Thoracic aorta (tissue), 2 donors: Measurements from ENCODE around the gene ARVCF. TPM values are rescaled to one million over a fixed set of nuclear protein-coding genes. Genes with fewer than 3 reads are reported as not detected.

Source experiments
- ATAC-seq: fragments of 150-250 bp; one replicate; pipeline ENCODE4 v1.8.0; 2017; ENCODE audit warnings: low read depth; ENCODE audit not compliant: insufficient number of reproducible peaks, low FRiP score
- DNase-seq: peaks from one replicate; pipeline ENCODE4 v3.0.0-alpha.2; 2020; ENCODE audit warnings: low spot score
- H3K27ac ChIP-seq, 2 donors: fragments of 200-600 bp; sonication (generic); 1 replicate in 1 of 2; 2 replicates in 1 of 2; pipeline ENCODE4 v1.5.1; 2016; ENCODE audit warnings: mild to moderate bottlenecking in 2 of 2, moderate library complexity in 2 of 2
- H3K27me3 ChIP-seq: fragments of 200-600 bp; sonication (generic); replicated peaks from 2 replicates; pipeline ENCODE4 v1.6.0; 2016; ENCODE audit warnings: mild to moderate bottlenecking; ENCODE audit not compliant: insufficient read depth
- H3K36me3 ChIP-seq: fragments of 200-600 bp; sonication (generic); one replicate; pipeline ENCODE4 v1.5.1; 2016
- H3K4me1 ChIP-seq, 2 donors: fragments of 200-600 bp; sonication (generic); 1 replicate in 1 of 2; 2 replicates in 1 of 2; pipeline versions ENCODE4 v1.5.1 to v1.6.0; 2016; ENCODE audit warnings: low read depth in 2 of 2, mild to moderate bottlenecking in 1 of 2; ENCODE audit not compliant: control insufficient read depth in 1 of 2
- H3K4me3 ChIP-seq: fragments of 200-600 bp; sonication (generic); 2 replicates; pipeline ENCODE4 v1.5.1; 2016; ENCODE audit warnings: mild to moderate bottlenecking
- H3K9me3 ChIP-seq: fragments of 200-600 bp; sonication (generic); 2 replicates; pipeline ENCODE4 v1.5.1; 2016
- total RNA-seq, 2 donors: library from RNA; depleted of rRNA; stranded (reverse); fragments of >200 nt; gene quantifications; one replicate each; pipeline versions ENCODE4 v1.1.0 to v1.2.3, GENCODE V29; 2016
- TF ChIP-seq, protein P1 (sequence below): fragments of 200-600 bp; sonication (generic); IDR thresholded peaks from one replicate; pipeline ENCODE4 v1.5.1; 2019; ENCODE audit warnings: antibody characterized with exemption

Gene ARVCF
- total RNA-seq, 2 donors from 2014 or later, result 95.0 to 165 TPM

DNA sequence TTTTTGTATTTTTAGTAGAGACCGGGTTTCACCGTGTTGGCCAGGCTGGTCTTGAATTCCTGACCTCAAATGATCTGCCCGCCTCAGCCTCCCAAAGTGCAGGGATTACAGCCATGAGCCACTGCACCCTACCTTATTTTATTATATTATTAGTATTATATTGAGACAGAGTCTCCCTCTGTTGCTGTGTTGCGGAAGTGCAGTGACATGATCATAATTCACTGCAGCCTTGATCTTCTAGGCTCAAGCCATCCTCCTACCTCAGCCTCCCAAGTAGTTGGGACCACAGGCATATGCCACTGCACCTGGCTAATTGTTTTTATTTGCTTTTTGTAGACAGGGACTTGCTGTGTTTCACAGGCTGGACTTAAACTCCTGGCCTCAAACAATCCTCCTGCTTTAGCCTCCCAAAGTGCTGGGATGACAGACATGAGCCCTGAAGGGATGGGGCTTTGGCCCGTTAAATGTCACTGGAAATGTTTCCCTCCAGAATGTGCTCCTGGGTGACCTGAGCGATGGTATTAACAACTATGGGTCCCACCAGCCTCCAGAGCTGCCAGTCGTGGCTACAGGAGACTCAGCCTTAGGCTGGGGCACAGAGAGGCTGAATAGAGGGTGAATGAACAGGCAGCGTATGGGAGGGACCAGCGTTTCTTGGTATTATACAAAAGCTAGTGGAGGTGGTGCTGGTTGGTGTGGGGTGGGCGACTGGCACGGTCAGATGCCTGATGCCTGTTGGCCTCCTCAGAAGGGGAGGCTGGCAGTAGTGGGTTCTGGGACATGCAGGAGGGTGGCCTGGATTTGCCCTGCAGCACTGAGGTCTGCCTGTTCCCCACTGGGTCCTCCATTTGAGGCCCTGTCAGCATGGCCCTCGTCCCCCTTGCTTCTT lies 11.6 kb upstream of the ARVCF start:
- Histone ChIP-seq H3K27me3 (no peaks in the 10 kb centered on the region), H3K4me3 (no peak overlapping the region), H3K9me3 (no peaks in the 10 kb centered on the region), H3K36me3 (peaks cover 4% of the 10 kb centered on the region), H3K27ac (no peak overlapping the region), H3K4me1 (peaks cover 25 to 30% of the 10 kb centered on the region in 2 donors)
- no peak for ATAC-seq
- TF ChIP-seq, protein P1, sequence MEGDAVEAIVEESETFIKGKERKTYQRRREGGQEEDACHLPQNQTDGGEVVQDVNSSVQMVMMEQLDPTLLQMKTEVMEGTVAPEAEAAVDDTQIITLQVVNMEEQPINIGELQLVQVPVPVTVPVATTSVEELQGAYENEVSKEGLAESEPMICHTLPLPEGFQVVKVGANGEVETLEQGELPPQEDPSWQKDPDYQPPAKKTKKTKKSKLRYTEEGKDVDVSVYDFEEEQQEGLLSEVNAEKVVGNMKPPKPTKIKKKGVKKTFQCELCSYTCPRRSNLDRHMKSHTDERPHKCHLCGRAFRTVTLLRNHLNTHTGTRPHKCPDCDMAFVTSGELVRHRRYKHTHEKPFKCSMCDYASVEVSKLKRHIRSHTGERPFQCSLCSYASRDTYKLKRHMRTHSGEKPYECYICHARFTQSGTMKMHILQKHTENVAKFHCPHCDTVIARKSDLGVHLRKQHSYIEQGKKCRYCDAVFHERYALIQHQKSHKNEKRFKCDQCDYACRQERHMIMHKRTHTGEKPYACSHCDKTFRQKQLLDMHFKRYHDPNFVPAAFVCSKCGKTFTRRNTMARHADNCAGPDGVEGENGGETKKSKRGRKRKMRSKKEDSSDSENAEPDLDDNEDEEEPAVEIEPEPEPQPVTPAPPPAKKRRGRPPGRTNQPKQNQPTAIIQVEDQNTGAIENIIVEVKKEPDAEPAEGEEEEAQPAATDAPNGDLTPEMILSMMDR, result no peak
- no peak for DNase-seq

DNA sequence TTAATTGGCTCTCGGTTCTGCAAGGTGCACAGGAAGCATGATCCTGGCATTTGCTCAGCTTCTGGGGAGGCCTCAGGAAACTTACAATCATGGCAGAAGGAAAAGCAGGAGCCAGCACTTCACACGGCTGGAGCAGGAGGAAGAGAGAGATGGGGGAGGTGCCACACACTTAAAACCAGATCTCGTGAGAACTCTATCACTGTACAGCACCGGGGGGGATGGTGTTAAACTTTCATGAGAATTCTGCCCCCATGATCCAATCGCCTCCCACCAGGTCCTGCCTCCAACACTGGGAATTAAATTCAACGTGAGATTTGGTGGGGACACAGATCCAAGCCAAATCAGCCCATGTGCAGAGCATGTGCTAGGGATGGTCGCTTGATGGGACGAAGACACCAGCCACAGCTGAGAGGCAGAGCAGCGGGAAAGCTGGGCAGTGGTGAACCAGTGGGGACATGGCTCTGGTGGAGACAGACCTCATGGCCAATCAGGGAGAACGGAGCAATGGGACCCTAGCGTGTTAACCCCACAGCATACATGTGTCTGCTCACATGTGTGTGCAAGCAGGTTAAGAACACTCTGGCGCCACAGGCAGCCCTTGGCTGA lies 10.5 kb upstream of the ARVCF start:
- DNase-seq (no peak), ATAC-seq (no peak)
- Histone ChIP-seq H3K27me3 (no peaks in the 10 kb centered on the region), H3K4me1 (peaks cover 30% of the 10 kb centered on the region in 2 donors), H3K27ac (no peak overlapping the region), H3K9me3 (no peaks in the 10 kb centered on the region), H3K4me3 (no peak overlapping the region), H3K36me3 (peaks cover 4% of the 10 kb centered on the region)
- TF ChIP-seq, protein P1, result no peak

DNA sequence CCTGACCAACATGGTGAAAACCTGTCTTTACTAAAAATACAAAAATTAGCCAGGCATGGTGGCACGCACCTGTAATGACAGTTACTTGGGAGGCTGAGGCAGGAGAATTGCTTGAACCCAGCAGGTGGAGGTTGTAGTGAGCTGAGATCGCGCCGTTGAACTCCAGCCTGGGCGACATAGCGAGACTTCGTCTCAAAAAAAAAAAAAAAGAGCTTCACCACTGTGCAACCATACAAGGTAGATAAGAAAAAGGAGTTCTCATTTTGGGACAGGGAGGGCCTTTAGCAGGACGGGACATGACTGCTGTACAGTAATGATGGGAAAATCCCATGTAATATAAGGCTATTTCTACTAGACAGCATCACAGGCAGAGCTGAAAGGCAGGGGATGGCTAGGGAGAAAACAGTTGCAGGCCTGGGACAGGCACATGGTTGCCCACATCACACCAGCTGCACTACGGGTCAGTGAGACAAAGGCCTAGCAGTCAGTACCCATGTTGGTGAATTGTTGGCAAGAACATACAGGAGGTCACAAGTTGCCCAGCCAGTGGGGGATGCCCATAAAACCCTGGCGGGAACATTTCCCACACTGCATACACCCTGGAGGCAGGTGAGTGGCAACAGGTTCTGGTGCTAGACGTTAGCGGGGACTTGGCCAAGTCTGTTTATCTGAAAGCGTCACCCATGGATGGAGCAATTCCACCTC lies 9.7 kb upstream of the ARVCF start:
- peaks cover 32 to 35% of the 10 kb centered on the region in 2 donors for H3K4me1 ChIP-seq
- TF ChIP-seq, protein P1, result no peak

DNA sequence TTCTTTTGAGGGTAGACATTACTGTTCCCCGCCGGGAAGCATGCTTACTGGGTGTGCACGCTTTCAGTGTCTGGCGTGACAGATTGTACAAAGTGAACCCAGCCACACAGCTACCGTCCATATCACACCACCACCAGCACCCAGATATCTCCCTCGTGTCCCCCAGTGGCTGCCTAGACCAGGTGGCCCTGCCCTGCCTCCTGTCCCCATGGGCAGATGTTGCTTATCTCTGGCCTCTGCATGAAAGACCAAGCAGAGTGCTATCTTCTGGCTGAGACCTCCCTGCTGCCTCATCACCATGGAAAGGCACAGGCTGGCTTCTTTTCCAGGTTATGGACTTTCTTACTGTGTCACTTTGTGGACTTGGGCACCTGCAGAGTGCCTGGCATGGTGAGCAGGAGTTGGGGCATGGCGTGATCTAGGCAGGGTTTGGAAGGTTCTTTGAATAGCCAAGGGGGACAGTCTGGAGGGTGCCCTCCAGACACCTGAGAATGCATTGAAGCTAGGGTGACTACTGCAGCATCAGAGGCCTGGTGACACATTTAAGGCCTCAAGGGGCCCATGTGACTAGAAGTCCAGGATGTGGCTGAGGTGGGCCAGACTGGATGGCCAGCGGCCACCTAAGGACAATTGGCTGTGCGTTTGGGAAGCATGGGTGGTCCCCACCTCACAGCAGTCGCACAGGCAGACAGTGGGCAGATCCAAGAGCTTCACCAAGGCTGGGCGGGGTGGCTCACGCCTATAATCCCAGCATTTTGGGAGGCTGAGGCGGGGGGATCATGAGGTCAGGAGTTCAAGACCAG lies 9.0 kb upstream of the ARVCF start:
- DNase-seq (no peak), ATAC-seq (no peak)
- Histone ChIP-seq H3K27me3 (no peaks in the 10 kb centered on the region), H3K27ac (no peak overlapping the region), H3K4me3 (no peak overlapping the region), H3K4me1 (peaks cover 32 to 36% of the 10 kb centered on the region in 2 donors), H3K9me3 (no peaks in the 10 kb centered on the region), H3K36me3 (no peaks in the 10 kb centered on the region)
- TF ChIP-seq, protein P1, result no peak

More for the DNA sequence above, 9.7 kb upstream of the ARVCF start:
- Histone ChIP-seq H3K36me3 (no peaks in the 10 kb centered on the region), H3K27ac (no peak overlapping the region), H3K9me3 (no peaks in the 10 kb centered on the region), H3K27me3 (no peaks in the 10 kb centered on the region), H3K4me3 (no peak overlapping the region)
- DNase-seq (no peak), ATAC-seq (no peak)
